SU-DHL-6 (cell line): ENCODE results near the gene PRKCZ.

Source experiments
- EZH2phosphoT487 ChIP-seq: fragments of 200-600 bp; sonication (generic), shearing (Covaris generic); conservative IDR thresholded peaks from 2 replicates; pipeline ENCODE4 v1.6.1; 2018; ENCODE audit warnings: mild to moderate bottlenecking, antibody characterized with exemption, low read length, moderate library complexity, mixed read lengths
- TF ChIP-seq, protein P1 (sequence below): fragments of 200-600 bp; sonication (generic); IDR thresholded peaks from one replicate; pipeline ENCODE4 v1.5.1; 2017; ENCODE audit warnings: antibody characterized with exemption, mild to moderate bottlenecking, low read length, moderate library complexity; ENCODE audit not compliant: insufficient read depth, poor library complexity, severe bottlenecking

DNA sequence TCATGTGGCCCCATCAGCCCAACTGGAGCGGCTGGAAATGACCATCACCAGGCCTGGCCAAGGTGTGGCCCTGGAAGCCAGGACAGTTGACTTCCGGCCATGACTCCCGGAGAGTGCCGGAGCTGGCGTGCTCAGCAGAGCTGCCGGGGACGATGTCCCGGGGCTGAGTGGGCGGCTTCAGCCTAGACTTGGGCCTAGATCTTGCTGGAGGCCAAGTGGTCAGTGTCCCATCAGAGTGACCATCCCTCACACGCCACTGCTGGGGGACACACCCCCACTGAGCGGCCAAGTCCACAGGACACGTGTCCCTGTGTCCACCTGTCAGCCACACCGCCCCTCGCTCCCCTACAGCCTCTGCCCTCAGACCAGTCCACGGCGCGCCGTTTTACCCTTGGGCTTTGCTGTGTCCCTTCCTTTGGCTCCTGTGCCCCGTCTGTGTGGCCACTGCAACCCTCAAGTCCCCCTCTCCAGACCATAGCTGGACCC, 140.3 kb downstream of the PRKCZ start:
- TF ChIP-seq, protein P1, sequence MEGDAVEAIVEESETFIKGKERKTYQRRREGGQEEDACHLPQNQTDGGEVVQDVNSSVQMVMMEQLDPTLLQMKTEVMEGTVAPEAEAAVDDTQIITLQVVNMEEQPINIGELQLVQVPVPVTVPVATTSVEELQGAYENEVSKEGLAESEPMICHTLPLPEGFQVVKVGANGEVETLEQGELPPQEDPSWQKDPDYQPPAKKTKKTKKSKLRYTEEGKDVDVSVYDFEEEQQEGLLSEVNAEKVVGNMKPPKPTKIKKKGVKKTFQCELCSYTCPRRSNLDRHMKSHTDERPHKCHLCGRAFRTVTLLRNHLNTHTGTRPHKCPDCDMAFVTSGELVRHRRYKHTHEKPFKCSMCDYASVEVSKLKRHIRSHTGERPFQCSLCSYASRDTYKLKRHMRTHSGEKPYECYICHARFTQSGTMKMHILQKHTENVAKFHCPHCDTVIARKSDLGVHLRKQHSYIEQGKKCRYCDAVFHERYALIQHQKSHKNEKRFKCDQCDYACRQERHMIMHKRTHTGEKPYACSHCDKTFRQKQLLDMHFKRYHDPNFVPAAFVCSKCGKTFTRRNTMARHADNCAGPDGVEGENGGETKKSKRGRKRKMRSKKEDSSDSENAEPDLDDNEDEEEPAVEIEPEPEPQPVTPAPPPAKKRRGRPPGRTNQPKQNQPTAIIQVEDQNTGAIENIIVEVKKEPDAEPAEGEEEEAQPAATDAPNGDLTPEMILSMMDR: no peak
- TF ChIP-seq EZH2phosphoT487: no peak
